Prostate gland (tissue), 2 donors: Measurements from ENCODE around the gene RANBP6. TPM values are rescaled to one million over a fixed set of nuclear protein-coding genes. Genes with fewer than 3 reads are reported as not detected.

Experiments used
- DNase-seq: peaks from one replicate; pipeline ENCODE4 v3.0.0-alpha.2; 2019; ENCODE audit warnings: low spot score
- H3K27ac ChIP-seq, 2 donors: fragments of 200-600 bp; sonication (generic); 2 replicates each; pipeline ENCODE4 v1.5.1; 2017 to 2019
- H3K27me3 ChIP-seq: fragments of 200-600 bp; sonication (generic); replicated peaks from 2 replicates; pipeline ENCODE4 v1.5.1; 2019; ENCODE audit not compliant: insufficient read depth
- H3K36me3 ChIP-seq, 2 donors: fragments of 200-600 bp; sonication (generic); 1 replicate in 1 of 2; 2 replicates in 1 of 2; pipeline versions ENCODE4 v1.5.1 to v1.8.1; 2017 to 2019
- H3K4me1 ChIP-seq: fragments of 200-600 bp; sonication (generic); replicated peaks from 2 replicates; pipeline ENCODE4 v1.5.1; 2019
- H3K4me3 ChIP-seq, 2 donors: fragments of 200-600 bp; sonication (generic); 2 replicates each; pipeline ENCODE4 v1.5.1; 2017 to 2019
- H3K9me3 ChIP-seq: fragments of 200-600 bp; sonication (generic); 2 replicates; pipeline ENCODE4 v1.5.1; 2017
- CTCF ChIP-seq, 4 experiments: fragments of 200-600 bp in 2 of 4; fragments of 450-650 bp in 2 of 4; sonication (generic) in 2 of 4; IDR thresholded peaks; 1 replicate in 3 of 4; 2 replicates in 1 of 4; pipeline ENCODE4 v1.5.1; 2016 to 2019; ENCODE audit warnings: antibody characterized with exemption in 4 of 4, mild to moderate bottlenecking in 2 of 4, moderate library complexity in 2 of 4
- POLR2A ChIP-seq: fragments of 450-650 bp; IDR thresholded peaks from one replicate; pipeline ENCODE4 v1.6.1; 2016; ENCODE audit warnings: antibody characterized with exemption, mild to moderate bottlenecking
- POLR2AphosphoS5 ChIP-seq: sonication (generic); formaldehyde crosslinking; IDR thresholded peaks from one replicate; pipeline ENCODE4 v1.6.1; 2017; ENCODE audit warnings: antibody characterized with exemption
- WGBS: methylation state at CpG from one replicate; pipeline ENCODE4 v1.1.5; 2018; 5-methylcytosine and 5-hydroxymethylcytosine counted together
- intact Hi-C: fragments of 100-400 bp; cut with DNase I; formaldehyde crosslinking; loops from one replicate; pipeline ENCODE4 v1.14.2; 2022
- total RNA-seq, 2 donors: library from RNA; depleted of rRNA; stranded (reverse); fragments of >200 nt; gene quantifications; one replicate each; pipeline ENCODE4 v1.1.0, GENCODE V29; 2016

RANBP6 gene
- total RNA-seq, 2 donors from 2014 or later = 10.3 to 15.9 TPM

GRCh38 chr9:6045364-6045763 lies 29.9 kb upstream of the RANBP6 start:
- TF ChIP-seq POLR2A (no peak), POLR2AphosphoS5 (no peak), CTCF (IDR thresholded peaks at IDR 0.05) (no peak)
- H3K4me1 ChIP-seq = no peaks in the 10 kb centered on the region
- WGBS = 86% methylated on average over 4 of the region's 4 CpGs
- H3K27ac ChIP-seq = no peak overlapping the region
- intact Hi-C loops = no loop called here
- H3K36me3 ChIP-seq = no peaks in the 10 kb centered on the region
- no peak overlapping the region for H3K4me3 ChIP-seq
- no peaks in the 10 kb centered on the region for H3K9me3 ChIP-seq
- no peak for DNase-seq
- no peaks in the 10 kb centered on the region for H3K27me3 ChIP-seq

- Histone ChIP-seq H3K9me3 (no peaks in the 10 kb centered on the region), H3K27me3 (no peaks in the 10 kb centered on the region), H3K4me3 (no peak overlapping the region), H3K36me3 (no peaks in the 10 kb centered on the region), H3K27ac (no peak overlapping the region), H3K4me1 (no peaks in the 10 kb centered on the region)
- TF ChIP-seq CTCF (IDR thresholded peaks at IDR 0.05) (no peak), POLR2AphosphoS5 (no peak), POLR2A (no peak)
- intact Hi-C loops = no loop called here
- WGBS = 87% methylated on average over 3 of the region's 3 CpGs
- no peak for DNase-seq
These were observed 24.7 kb upstream of the RANBP6 start for GRCh38 chr9:6040077-6040476.

GRCh38 chr9:6036391-6036790 lies 21.0 kb upstream of the RANBP6 start:
- Histone ChIP-seq H3K9me3 (no peaks in the 10 kb centered on the region), H3K4me1 (no peaks in the 10 kb centered on the region), H3K4me3 (no peak overlapping the region), H3K27me3 (no peaks in the 10 kb centered on the region), H3K36me3 (no peaks in the 10 kb centered on the region), H3K27ac (no peak overlapping the region)
- 84% methylated on average over 3 of the region's 3 CpGs for WGBS
- DNase-seq = no peak
- intact Hi-C loops = no loop called here
- no peak for TF ChIP-seq POLR2AphosphoS5
- no peak for TF ChIP-seq CTCF (IDR thresholded peaks at IDR 0.05)
- TF ChIP-seq POLR2A = no peak

- intact Hi-C loops = no loop called here
- no peak overlapping the region for H3K27ac ChIP-seq
- 79% methylated on average over 4 of the region's 5 CpGs for WGBS
- H3K9me3 ChIP-seq = no peaks in the 10 kb centered on the region
- TF ChIP-seq CTCF (IDR thresholded peaks at IDR 0.05) (no peak), POLR2A (no peak), POLR2AphosphoS5 (no peak)
- H3K4me3 ChIP-seq = no peak overlapping the region
- no peaks in the 10 kb centered on the region for H3K27me3 ChIP-seq
- DNase-seq = no peak
- no peaks in the 10 kb centered on the region for H3K36me3 ChIP-seq
- H3K4me1 ChIP-seq = no peaks in the 10 kb centered on the region
These were observed 19.5 kb upstream of the RANBP6 start for GRCh38 chr9:6034954-6035353.

- no peak overlapping the region for H3K4me3 ChIP-seq
- no peaks in the 10 kb centered on the region for H3K4me1 ChIP-seq
- no peak for TF ChIP-seq CTCF (IDR thresholded peaks at IDR 0.05)
- TF ChIP-seq POLR2AphosphoS5 = no peak
- no peak for TF ChIP-seq POLR2A
- DNase-seq = no peak
- 47% methylated on average over 4 of the region's 4 CpGs for WGBS
- H3K27me3 ChIP-seq = no peaks in the 10 kb centered on the region
- intact Hi-C loops = no loop called here
- no peaks in the 10 kb centered on the region for H3K9me3 ChIP-seq
- H3K36me3 ChIP-seq = no peaks in the 10 kb centered on the region
- no peak overlapping the region for H3K27ac ChIP-seq
These were observed 14.3 kb upstream of the RANBP6 start for GRCh38 chr9:6029604-6030274.
